ENCODE measurements around the gene SRRM3.
"Not testable (repeated sequence)": the region's sequence is repeated elsewhere in the genome, so short reads cannot be mapped to it uniquely, and the experiment has no call there.

The SRRM3 gene

GRCh38 chr7:76206633-76207032, 4.9 kb downstream of the SRRM3 start:
- intact Hi-C loops (cut with micrococcal nuclease) = no loop called here
- Mint-ChIP-seq H3K9me3 (no peaks in the 10 kb centered on the region), H3K4me3 (no peak overlapping the region), H3K27ac (no peak overlapping the region), H3K4me1 (ENCODE audit: low read depth) (no peaks in the 10 kb centered on the region), H3K36me3 (ENCODE audit: low read depth) (no peaks in the 10 kb centered on the region), H3K27me3 (peaks cover 31% of the 10 kb centered on the region)

GRCh38 chr7:76209310-76209709, 7.6 kb downstream of the SRRM3 start:
- Mint-ChIP-seq H3K27me3 (peaks cover 16% of the 10 kb centered on the region), H3K9me3 (no peaks in the 10 kb centered on the region), H3K4me1 (ENCODE audit: low read depth) (no peaks in the 10 kb centered on the region), H3K27ac (no peak overlapping the region), H3K36me3 (ENCODE audit: low read depth) (no peaks in the 10 kb centered on the region), H3K4me3 (no peak overlapping the region)
- intact Hi-C loops (cut with micrococcal nuclease) = no loop called here

- H3K27ac Mint-ChIP-seq = no peak overlapping the region
- H3K27me3 Mint-ChIP-seq = peaks cover 17% of the 10 kb centered on the region
- H3K36me3 Mint-ChIP-seq (ENCODE audit: low read depth) = no peaks in the 10 kb centered on the region
- no peaks in the 10 kb centered on the region for H3K4me1 Mint-ChIP-seq (ENCODE audit: low read depth)
- no peak overlapping the region for H3K4me3 Mint-ChIP-seq
- H3K9me3 Mint-ChIP-seq = no peaks in the 10 kb centered on the region
- intact Hi-C loops (cut with micrococcal nuclease) = no loop called here
Measured at GRCh38 chr7:76211216-76211615, 9.5 kb downstream of the SRRM3 start.

GRCh38 chr7:76215349-76215748, 13.7 kb downstream of the SRRM3 start:
- H3K4me3 Mint-ChIP-seq; H3K9me3 Mint-ChIP-seq; H3K27ac Mint-ChIP-seq; intact Hi-C loops (cut with micrococcal nuclease); H3K36me3 Mint-ChIP-seq (ENCODE audit: low read depth); H3K4me1 Mint-ChIP-seq (ENCODE audit: low read depth): not testable (repeated sequence)
- peaks cover 40% of the 10 kb centered on the region for H3K27me3 Mint-ChIP-seq

- no peaks in the 10 kb centered on the region for H3K4me1 Mint-ChIP-seq (ENCODE audit: low read depth)
- no peak overlapping the region for H3K4me3 Mint-ChIP-seq
- H3K27me3 Mint-ChIP-seq = peaks cover 45% of the 10 kb centered on the region
- intact Hi-C loops (cut with micrococcal nuclease) = no loop called here
- no peaks in the 10 kb centered on the region for H3K9me3 Mint-ChIP-seq
- H3K36me3 Mint-ChIP-seq (ENCODE audit: low read depth) = no peaks in the 10 kb centered on the region
- no peak overlapping the region for H3K27ac Mint-ChIP-seq
Measured at GRCh38 chr7:76216381-76217082, 14.8 kb downstream of the SRRM3 start.

- Mint-ChIP-seq H3K4me1 (ENCODE audit: low read depth) (no peaks in the 10 kb centered on the region), H3K27ac (no peak overlapping the region), H3K9me3 (no peaks in the 10 kb centered on the region), H3K4me3 (no peak overlapping the region), H3K36me3 (ENCODE audit: low read depth) (no peaks in the 10 kb centered on the region), H3K27me3 (peaks cover 48% of the 10 kb centered on the region)
- intact Hi-C loops (cut with micrococcal nuclease) = no loop called here
Measured at GRCh38 chr7:76217942-76218566, 16.4 kb downstream of the SRRM3 start.

- Mint-ChIP-seq H3K9me3 (no peaks in the 10 kb centered on the region), H3K36me3 (ENCODE audit: low read depth) (no peaks in the 10 kb centered on the region), H3K4me1 (ENCODE audit: low read depth) (no peaks in the 10 kb centered on the region), H3K27ac (no peak overlapping the region), H3K4me3 (no peak overlapping the region), H3K27me3 (peaks cover 52% of the 10 kb centered on the region)
- intact Hi-C loops (cut with micrococcal nuclease) = no loop called here
Measured at GRCh38 chr7:76220185-76221057, 18.7 kb downstream of the SRRM3 start.

- H3K27me3 Mint-ChIP-seq = peaks cover 49% of the 10 kb centered on the region
- H3K36me3 Mint-ChIP-seq (ENCODE audit: low read depth) = no peaks in the 10 kb centered on the region
- H3K4me3 Mint-ChIP-seq = no peak overlapping the region
- H3K4me1 Mint-ChIP-seq (ENCODE audit: low read depth) = no peaks in the 10 kb centered on the region
- no peak overlapping the region for H3K27ac Mint-ChIP-seq
- H3K9me3 Mint-ChIP-seq = no peaks in the 10 kb centered on the region
- intact Hi-C loops (cut with micrococcal nuclease) = no loop called here
Measured at GRCh38 chr7:76222333-76222732, 20.6 kb downstream of the SRRM3 start.

- Mint-ChIP-seq H3K36me3 (ENCODE audit: low read depth) (no peaks in the 10 kb centered on the region), H3K27me3 (peaks cover 46% of the 10 kb centered on the region)
- intact Hi-C loops (cut with micrococcal nuclease) = no loop called here
Measured at GRCh38 chr7:76222839-76223238, 21.1 kb downstream of the SRRM3 start.

GRCh38 chr7:76223286-76223972, 21.7 kb downstream of the SRRM3 start:
- Mint-ChIP-seq H3K27ac (no peak overlapping the region), H3K4me3 (no peak overlapping the region), H3K4me1 (ENCODE audit: low read depth) (no peaks in the 10 kb centered on the region), H3K36me3 (ENCODE audit: low read depth) (no peaks in the 10 kb centered on the region), H3K9me3 (no peaks in the 10 kb centered on the region), H3K27me3 (peaks cover 43% of the 10 kb centered on the region)
- intact Hi-C loops (cut with micrococcal nuclease) = no loop called here

More at GRCh38 chr7:76222839-76223238, 21.1 kb downstream of the SRRM3 start:
- H3K9me3 Mint-ChIP-seq = no peaks in the 10 kb centered on the region
- H3K27ac Mint-ChIP-seq = no peak overlapping the region
- no peak overlapping the region for H3K4me3 Mint-ChIP-seq
- no peaks in the 10 kb centered on the region for H3K4me1 Mint-ChIP-seq (ENCODE audit: low read depth)

GRCh38 chr7:76224695-76225094, 23.0 kb downstream of the SRRM3 start:
- Mint-ChIP-seq H3K4me3 (no peak overlapping the region), H3K36me3 (ENCODE audit: low read depth) (no peaks in the 10 kb centered on the region), H3K27me3 (peaks cover 42% of the 10 kb centered on the region), H3K9me3 (no peaks in the 10 kb centered on the region), H3K4me1 (ENCODE audit: low read depth) (no peaks in the 10 kb centered on the region), H3K27ac (no peak overlapping the region)
- intact Hi-C loops (cut with micrococcal nuclease) = no loop called here

- no peaks in the 10 kb centered on the region for H3K4me1 Mint-ChIP-seq (ENCODE audit: low read depth)
- H3K36me3 Mint-ChIP-seq (ENCODE audit: low read depth) = no peaks in the 10 kb centered on the region
- H3K9me3 Mint-ChIP-seq = no peaks in the 10 kb centered on the region
- peaks cover 45% of the 10 kb centered on the region for H3K27me3 Mint-ChIP-seq
- intact Hi-C loops (cut with micrococcal nuclease) = no loop called here
- H3K27ac Mint-ChIP-seq = no peak overlapping the region
- no peak overlapping the region for H3K4me3 Mint-ChIP-seq
Measured at GRCh38 chr7:76225379-76225778, 23.7 kb downstream of the SRRM3 start.

GRCh38 chr7:76225951-76226350, 24.3 kb downstream of the SRRM3 start:
- intact Hi-C loops (cut with micrococcal nuclease) = no loop called here
- no peaks in the 10 kb centered on the region for H3K36me3 Mint-ChIP-seq (ENCODE audit: low read depth)
- no peaks in the 10 kb centered on the region for H3K9me3 Mint-ChIP-seq
- no peaks in the 10 kb centered on the region for H3K4me1 Mint-ChIP-seq (ENCODE audit: low read depth)
- no peak overlapping the region for H3K4me3 Mint-ChIP-seq
- peaks cover 42% of the 10 kb centered on the region for H3K27me3 Mint-ChIP-seq
- H3K27ac Mint-ChIP-seq = no peak overlapping the region
